ENCODE results near the gene MRGPRX3. TPM values are rescaled to one million over a fixed set of nuclear protein-coding genes. Genes with fewer than 3 reads are reported as not detected.

MRGPRX3 gene
- total and polyA plus RNA-seq, 2 of the 13 experiments (the other 11 are each of a cell fraction or from before 2014, with no cell fraction given): 0.53 TPM; not detected in 1

DNA sequence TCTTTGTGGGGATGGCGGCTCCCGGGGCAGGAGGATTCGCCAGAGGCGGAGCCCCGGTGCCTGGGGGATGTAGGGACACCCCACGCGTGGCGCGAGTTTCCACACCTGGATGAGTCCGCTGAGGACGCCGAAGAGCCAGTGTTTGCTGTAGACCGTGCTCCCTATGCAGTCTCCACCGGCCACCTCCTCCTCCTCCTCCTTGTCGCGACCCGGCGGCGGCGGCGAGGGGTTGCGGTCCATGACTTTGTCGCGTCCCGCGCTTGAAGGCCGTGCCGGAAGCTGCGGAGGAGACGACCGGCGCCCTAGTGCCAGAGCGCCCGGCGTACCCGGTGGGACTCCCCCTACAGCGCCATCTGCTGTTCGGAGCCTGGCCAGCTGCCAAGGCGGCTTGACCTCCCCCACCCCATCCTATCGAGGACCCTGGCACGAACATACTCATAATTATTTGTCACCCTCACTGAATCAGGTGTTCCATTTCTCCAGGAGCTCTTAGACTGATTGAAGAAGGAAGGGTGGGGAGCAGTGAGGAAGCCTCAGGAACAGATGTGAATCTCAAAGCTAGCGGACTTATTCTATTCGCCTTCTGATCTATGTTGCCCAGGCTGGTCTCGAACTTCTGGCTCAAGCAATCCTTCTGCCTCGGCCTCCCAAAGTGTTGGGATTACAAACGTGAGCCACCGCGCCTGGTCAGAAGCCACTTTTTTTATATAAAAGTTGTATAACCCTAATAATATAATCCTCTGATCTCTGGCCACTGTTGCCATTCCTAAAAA is 26.4 kb upstream of the MRGPRX3 start, which contains the start of gene SAAL1 (continued):
- TF ChIP-seq ZBTB40 (IDR thresholded peaks at IDR 0.05): no peak
- TF ChIP-seq ZBTB40 (CRISPR knock-in tag; IDR thresholded peaks at IDR 0.05): 0 out of 2 replicates have a peak, but pooled peaks have one; percentile 14
- TF ChIP-seq ZNF3 (CRISPR knock-in tag; IDR thresholded peaks at IDR 0.05): no peak
- TF ChIP-seq RNF219 (CRISPR knock-in tag; IDR thresholded peaks at IDR 0.05): peak; percentile 88; the same call in 1 of the 2 replicates
- TF ChIP-seq, protein P1, sequence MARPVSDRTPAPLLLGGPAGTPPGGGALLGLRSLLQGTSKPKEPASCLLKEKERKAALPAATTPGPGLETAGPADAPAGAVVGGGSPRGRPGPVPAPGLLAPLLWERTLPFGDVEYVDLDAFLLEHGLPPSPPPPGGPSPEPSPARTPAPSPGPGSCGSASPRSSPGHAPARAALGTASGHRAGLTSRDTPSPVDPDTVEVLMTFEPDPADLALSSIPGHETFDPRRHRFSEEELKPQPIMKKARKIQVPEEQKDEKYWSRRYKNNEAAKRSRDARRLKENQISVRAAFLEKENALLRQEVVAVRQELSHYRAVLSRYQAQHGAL (CRISPR knock-in tag; IDR thresholded peaks at IDR 0.05; ENCODE audit: not compliant biosample characterization): no peak
- TF ChIP-seq KDM5B (CRISPR knock-in tag; IDR thresholded peaks at IDR 0.05; ENCODE audit: borderline replicate concordance): peak; percentile 94
- TF ChIP-seq GABPA (IDR thresholded peaks at IDR 0.05; ENCODE audit: low read depth, low read length): peak; percentile 77
- peak; percentile 91 for TF ChIP-seq GABPA (CRISPR knock-in tag; IDR thresholded peaks at IDR 0.05; ENCODE audit: low read depth)
- TF ChIP-seq ZIK1 (CRISPR knock-in tag; IDR thresholded peaks at IDR 0.05; ENCODE audit: borderline replicate concordance, low read depth): peak; percentile 75; the same call in 1 of the 2 replicates
- TF ChIP-seq KLF13 (CRISPR knock-in tag; IDR thresholded peaks at IDR 0.05): no peak
- TF ChIP-seq ZNF75D (CRISPR knock-in tag; IDR thresholded peaks at IDR 0.05; ENCODE audit: borderline replicate concordance): peak; percentile 56; the same call in 1 of the 2 replicates
- TF ChIP-seq CREB1 (IDR thresholded peaks at IDR 0.05): no peak
- TF ChIP-seq CREB1 (CRISPR knock-in tag; IDR thresholded peaks at IDR 0.05): peak; percentile 59; the same call in 1 of the 2 replicates
- TF ChIP-seq BCL6 (CRISPR knock-in tag; IDR thresholded peaks at IDR 0.05): peak; percentile 23; the same call in 1 of the 2 replicates
- peak; percentile 72; the same call in 1 of the 2 replicates for TF ChIP-seq NFKB2 (CRISPR knock-in tag; IDR thresholded peaks at IDR 0.05; ENCODE audit: borderline replicate concordance)
- no peak for TF ChIP-seq ZNF253 (CRISPR knock-in tag; IDR thresholded peaks at IDR 0.05; ENCODE audit: borderline replicate concordance)

Measured in HepG2 (cell line).